WTC11 (cell line): ENCODE measurements around the gene SLC12A2. TPM values are rescaled to one million over a fixed set of nuclear protein-coding genes. Genes with fewer than 3 reads are reported as not detected.

Experiments
- ATAC-seq: fragments of 200-7000 bp; cut with Tn5 transposase; 2 replicates; pipeline ENCODE4 v1.10.0; 2021; ENCODE audit warnings: mild to moderate bottlenecking, moderate library complexity
- CTCF ChIA-PET: fragments of 300-600 bp; sonication (Branson Sonifier 250); formaldehyde crosslinking; loops from one replicate; lab custom pipeline; 2021; ENCODE audit warnings: antibody characterized with exemption; lab: Charles Lee
- POLR2A ChIA-PET: fragments of 350-600 bp; sonication (Branson Sonifier 250); formaldehyde crosslinking; loops from one replicate; lab custom pipeline; 2021; ENCODE audit warnings: antibody characterized with exemption; lab: Charles Lee
- DNase-seq: peaks from one replicate; pipeline ENCODE4 v3.0.0; 2021; ENCODE audit warnings: low spot score
- H3K27ac Mint-ChIP-seq: 2 replicates; pipeline ENCODE4 v1.8.0; 2021; ENCODE audit warnings: mixed read lengths
- H3K27me3 Mint-ChIP-seq: 2 replicates; pipeline ENCODE4 v1.8.0; 2021; ENCODE audit warnings: low read depth, mild to moderate bottlenecking, moderate library complexity, mixed read lengths
- H3K36me3 Mint-ChIP-seq: 2 replicates; pipeline ENCODE4 v1.8.0; 2021; ENCODE audit warnings: mixed read lengths
- H3K4me1 Mint-ChIP-seq: 2 replicates; pipeline ENCODE4 v1.8.0; 2022; ENCODE audit warnings: mixed read lengths
- H3K4me3 Mint-ChIP-seq: 2 replicates; pipeline ENCODE4 v1.8.0; 2021; ENCODE audit warnings: mild to moderate bottlenecking, moderate library complexity, mixed read lengths
- H3K9me3 Mint-ChIP-seq: 2 replicates; pipeline ENCODE4 v1.8.0; 2021; ENCODE audit warnings: mixed read lengths
- ELF4 ChIP-seq: sonication (generic); formaldehyde crosslinking; IDR thresholded peaks from 2 replicates; pipeline ENCODE4 v1.8.1; 2022; ENCODE audit warnings: low read depth, mild to moderate bottlenecking, moderate library complexity, missing genetic modification reagents
- ETV6 ChIP-seq: sonication (generic); formaldehyde crosslinking; IDR thresholded peaks from 2 replicates; pipeline ENCODE4 v1.8.1; 2022; ENCODE audit warnings: mild to moderate bottlenecking, missing genetic modification reagents
- GABPB1 ChIP-seq: sonication (generic); formaldehyde crosslinking; IDR thresholded peaks from 2 replicates; pipeline ENCODE4 v1.8.1; 2023; ENCODE audit warnings: mild to moderate bottlenecking, missing genetic modification reagents
- GTF2I ChIP-seq: fragments of 250-450 bp; sonication (Bioruptor Pico); conservative IDR thresholded peaks from 2 replicates; pipeline ENCODE4 v1.4.0; 2021; ENCODE audit warnings: mild to moderate bottlenecking
- HMGA2 ChIP-seq: fragments of 250-450 bp; sonication (Bioruptor Pico); IDR thresholded peaks from 2 replicates; pipeline ENCODE4 v1.4.0; 2021; ENCODE audit warnings: mild to moderate bottlenecking, moderate library complexity
- JAZF1 ChIP-seq: fragments of 250-450 bp; sonication (Bioruptor Pico); IDR thresholded peaks from 2 replicates; pipeline ENCODE4 v1.9.0; 2021; ENCODE audit warnings: moderate library complexity, mild to moderate bottlenecking, inconsistent platforms
- MXD4 ChIP-seq: fragments of 250-450 bp; sonication (Bioruptor Pico); IDR thresholded peaks from 2 replicates; pipeline ENCODE4 v1.8.0; 2021; ENCODE audit warnings: mild to moderate bottlenecking, moderate library complexity, borderline replicate concordance
- NFE2L1 ChIP-seq: sonication (generic); formaldehyde crosslinking; IDR thresholded peaks from 2 replicates; pipeline ENCODE4 v1.8.1; 2023; ENCODE audit warnings: missing genetic modification reagents
- NFYB ChIP-seq: sonication (generic); formaldehyde crosslinking; conservative IDR thresholded peaks from 2 replicates; pipeline ENCODE4 v1.8.0; 2022; ENCODE audit warnings: low read depth, missing genetic modification reagents
- RELA ChIP-seq: sonication (generic); formaldehyde crosslinking; IDR thresholded peaks from 2 replicates; pipeline ENCODE4 v1.8.1; 2022; ENCODE audit warnings: missing genetic modification reagents, mild to moderate bottlenecking, borderline replicate concordance
- total RNA-seq: library from RNA; stranded (reverse); gene quantifications from 3 replicates; pipeline ENCODE4 v1.2.3, GENCODE V29; 2021
- TF ChIP-seq, protein P1 (sequence below): sonication (generic); formaldehyde crosslinking; conservative IDR thresholded peaks from 2 replicates; pipeline ENCODE4 v1.8.1; 2022; ENCODE audit warnings: mild to moderate bottlenecking, missing genetic modification reagents
- TF ChIP-seq, protein P2 (sequence below): fragments of 250-450 bp; sonication (Bioruptor Pico); IDR thresholded peaks from 2 replicates; pipeline ENCODE4 v1.9.0; 2021; ENCODE audit warnings: mild to moderate bottlenecking
- TF ChIP-seq, protein P3 (sequence below): fragments of 200-600 bp; IDR thresholded peaks from 2 replicates; pipeline ENCODE4 v1.8.0; 2022; ENCODE audit warnings: antibody characterized with exemption
- TF ChIP-seq, protein P4 (sequence below): sonication (generic); formaldehyde crosslinking; IDR thresholded peaks from 2 replicates; pipeline ENCODE4 v1.8.1; 2023; ENCODE audit warnings: mild to moderate bottlenecking, missing genetic modification reagents
- TF ChIP-seq, protein P5 (sequence below): sonication (generic); formaldehyde crosslinking; IDR thresholded peaks from 2 replicates; pipeline ENCODE4 v1.8.1; 2022; ENCODE audit warnings: low read depth, mild to moderate bottlenecking, moderate library complexity, missing genetic modification reagents, borderline replicate concordance
- TF ChIP-seq, protein P6 (sequence below): sonication (generic); formaldehyde crosslinking; IDR thresholded peaks from 2 replicates; pipeline ENCODE4 v1.8.0; 2022; ENCODE audit warnings: mild to moderate bottlenecking, missing genetic modification reagents
- TF ChIP-seq, protein P7 (sequence below): sonication (generic); formaldehyde crosslinking; IDR thresholded peaks from 2 replicates; pipeline ENCODE4 v1.8.0; 2023; ENCODE audit warnings: mild to moderate bottlenecking, missing genetic modification reagents

SLC12A2 gene
- total RNA-seq, 1 experiment from 2014 or later = 8.4 TPM

DNA sequence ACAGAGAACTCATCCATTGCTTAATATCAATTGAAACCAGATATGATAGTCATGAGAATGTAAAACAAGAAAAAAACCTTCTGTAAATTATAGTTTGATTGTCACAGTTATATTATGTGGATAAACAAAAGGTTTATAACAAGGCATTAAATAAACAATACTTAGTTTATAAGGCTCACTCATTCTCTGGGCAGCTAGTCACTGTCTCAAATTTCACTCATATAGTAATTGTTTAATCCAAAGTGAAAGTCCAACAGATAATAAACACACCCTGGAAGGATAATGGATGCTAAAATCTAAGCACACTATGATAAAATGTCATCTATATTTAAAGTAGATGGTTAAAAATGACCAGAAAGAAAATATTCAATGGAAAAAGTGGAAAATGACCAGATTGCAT, 30.8 kb upstream of the SLC12A2 start:
- POLR2A ChIA-PET = no interaction called here
- peaks cover 14% of the 10 kb centered on the region for H3K36me3 Mint-ChIP-seq
- ATAC-seq (no peak), DNase-seq (no peak)
- H3K27ac Mint-ChIP-seq = no peak overlapping the region
- H3K4me1 Mint-ChIP-seq = no peaks in the 10 kb centered on the region
- H3K4me3 Mint-ChIP-seq = no peak overlapping the region
- peaks cover 3% of the 10 kb centered on the region; the same call in 1 of the 2 replicates for H3K27me3 Mint-ChIP-seq
- CTCF ChIA-PET = no interaction called here
- TF ChIP-seq, protein P1, sequence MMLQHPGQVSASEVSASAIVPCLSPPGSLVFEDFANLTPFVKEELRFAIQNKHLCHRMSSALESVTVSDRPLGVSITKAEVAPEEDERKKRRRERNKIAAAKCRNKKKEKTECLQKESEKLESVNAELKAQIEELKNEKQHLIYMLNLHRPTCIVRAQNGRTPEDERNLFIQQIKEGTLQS (CRISPR knock-in tag) = no peak
- TF ChIP-seq ETV6 (CRISPR knock-in tag) = no peak
- TF ChIP-seq ELF4 (CRISPR knock-in tag) = no peak
- TF ChIP-seq, protein P2, sequence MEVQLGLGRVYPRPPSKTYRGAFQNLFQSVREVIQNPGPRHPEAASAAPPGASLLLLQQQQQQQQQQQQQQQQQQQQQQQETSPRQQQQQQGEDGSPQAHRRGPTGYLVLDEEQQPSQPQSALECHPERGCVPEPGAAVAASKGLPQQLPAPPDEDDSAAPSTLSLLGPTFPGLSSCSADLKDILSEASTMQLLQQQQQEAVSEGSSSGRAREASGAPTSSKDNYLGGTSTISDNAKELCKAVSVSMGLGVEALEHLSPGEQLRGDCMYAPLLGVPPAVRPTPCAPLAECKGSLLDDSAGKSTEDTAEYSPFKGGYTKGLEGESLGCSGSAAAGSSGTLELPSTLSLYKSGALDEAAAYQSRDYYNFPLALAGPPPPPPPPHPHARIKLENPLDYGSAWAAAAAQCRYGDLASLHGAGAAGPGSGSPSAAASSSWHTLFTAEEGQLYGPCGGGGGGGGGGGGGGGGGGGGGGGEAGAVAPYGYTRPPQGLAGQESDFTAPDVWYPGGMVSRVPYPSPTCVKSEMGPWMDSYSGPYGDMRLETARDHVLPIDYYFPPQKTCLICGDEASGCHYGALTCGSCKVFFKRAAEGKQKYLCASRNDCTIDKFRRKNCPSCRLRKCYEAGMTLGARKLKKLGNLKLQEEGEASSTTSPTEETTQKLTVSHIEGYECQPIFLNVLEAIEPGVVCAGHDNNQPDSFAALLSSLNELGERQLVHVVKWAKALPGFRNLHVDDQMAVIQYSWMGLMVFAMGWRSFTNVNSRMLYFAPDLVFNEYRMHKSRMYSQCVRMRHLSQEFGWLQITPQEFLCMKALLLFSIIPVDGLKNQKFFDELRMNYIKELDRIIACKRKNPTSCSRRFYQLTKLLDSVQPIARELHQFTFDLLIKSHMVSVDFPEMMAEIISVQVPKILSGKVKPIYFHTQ (CRISPR knock-in tag) = no peak
- no peak for TF ChIP-seq NFYB (CRISPR knock-in tag)
- TF ChIP-seq, protein P3, sequence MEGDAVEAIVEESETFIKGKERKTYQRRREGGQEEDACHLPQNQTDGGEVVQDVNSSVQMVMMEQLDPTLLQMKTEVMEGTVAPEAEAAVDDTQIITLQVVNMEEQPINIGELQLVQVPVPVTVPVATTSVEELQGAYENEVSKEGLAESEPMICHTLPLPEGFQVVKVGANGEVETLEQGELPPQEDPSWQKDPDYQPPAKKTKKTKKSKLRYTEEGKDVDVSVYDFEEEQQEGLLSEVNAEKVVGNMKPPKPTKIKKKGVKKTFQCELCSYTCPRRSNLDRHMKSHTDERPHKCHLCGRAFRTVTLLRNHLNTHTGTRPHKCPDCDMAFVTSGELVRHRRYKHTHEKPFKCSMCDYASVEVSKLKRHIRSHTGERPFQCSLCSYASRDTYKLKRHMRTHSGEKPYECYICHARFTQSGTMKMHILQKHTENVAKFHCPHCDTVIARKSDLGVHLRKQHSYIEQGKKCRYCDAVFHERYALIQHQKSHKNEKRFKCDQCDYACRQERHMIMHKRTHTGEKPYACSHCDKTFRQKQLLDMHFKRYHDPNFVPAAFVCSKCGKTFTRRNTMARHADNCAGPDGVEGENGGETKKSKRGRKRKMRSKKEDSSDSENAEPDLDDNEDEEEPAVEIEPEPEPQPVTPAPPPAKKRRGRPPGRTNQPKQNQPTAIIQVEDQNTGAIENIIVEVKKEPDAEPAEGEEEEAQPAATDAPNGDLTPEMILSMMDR = no peak
- no peak for TF ChIP-seq NFE2L1 (CRISPR knock-in tag)
- peaks cover 36% of the 10 kb centered on the region for H3K9me3 Mint-ChIP-seq

DNA sequence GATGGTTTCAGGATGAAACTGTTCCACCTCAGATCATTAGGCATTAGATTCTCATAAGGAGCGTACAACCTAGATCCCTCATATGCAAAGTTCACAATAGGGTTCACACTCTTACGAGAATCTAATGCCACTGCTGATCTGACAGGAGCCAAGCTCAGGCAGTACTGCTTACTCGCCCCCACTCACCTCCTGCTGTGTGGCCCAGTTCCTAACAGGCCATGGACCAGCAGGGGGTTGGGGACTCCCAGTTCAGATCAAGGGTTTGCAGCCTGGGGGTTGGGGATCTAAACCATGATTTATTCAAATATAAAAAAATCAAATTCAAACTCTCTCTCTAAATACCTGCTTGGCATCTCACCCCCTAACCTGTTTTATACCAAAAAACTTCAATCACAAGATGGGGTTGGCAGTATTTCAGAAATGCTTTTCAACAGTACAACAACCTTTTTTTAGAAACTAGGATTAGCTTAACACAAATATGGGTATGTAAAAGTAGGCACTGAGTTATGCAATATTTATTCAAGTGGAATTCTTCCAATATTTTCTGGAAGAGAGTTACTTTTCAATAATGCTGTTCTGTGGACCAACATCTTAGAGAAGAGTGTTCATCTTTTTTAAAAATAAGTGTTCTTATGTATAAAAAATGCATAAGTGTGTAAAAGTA, 30.1 kb upstream of the SLC12A2 start:
- no peak overlapping the region for H3K27ac Mint-ChIP-seq
- TF ChIP-seq HMGA2 (CRISPR knock-in tag) (no peak), ELF4 (CRISPR knock-in tag) (no peak)
- TF ChIP-seq, protein P4, sequence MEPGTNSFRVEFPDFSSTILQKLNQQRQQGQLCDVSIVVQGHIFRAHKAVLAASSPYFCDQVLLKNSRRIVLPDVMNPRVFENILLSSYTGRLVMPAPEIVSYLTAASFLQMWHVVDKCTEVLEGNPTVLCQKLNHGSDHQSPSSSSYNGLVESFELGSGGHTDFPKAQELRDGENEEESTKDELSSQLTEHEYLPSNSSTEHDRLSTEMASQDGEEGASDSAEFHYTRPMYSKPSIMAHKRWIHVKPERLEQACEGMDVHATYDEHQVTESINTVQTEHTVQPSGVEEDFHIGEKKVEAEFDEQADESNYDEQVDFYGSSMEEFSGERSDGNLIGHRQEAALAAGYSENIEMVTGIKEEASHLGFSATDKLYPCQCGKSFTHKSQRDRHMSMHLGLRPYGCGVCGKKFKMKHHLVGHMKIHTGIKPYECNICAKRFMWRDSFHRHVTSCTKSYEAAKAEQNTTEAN = no peak
- TF ChIP-seq, protein P5, sequence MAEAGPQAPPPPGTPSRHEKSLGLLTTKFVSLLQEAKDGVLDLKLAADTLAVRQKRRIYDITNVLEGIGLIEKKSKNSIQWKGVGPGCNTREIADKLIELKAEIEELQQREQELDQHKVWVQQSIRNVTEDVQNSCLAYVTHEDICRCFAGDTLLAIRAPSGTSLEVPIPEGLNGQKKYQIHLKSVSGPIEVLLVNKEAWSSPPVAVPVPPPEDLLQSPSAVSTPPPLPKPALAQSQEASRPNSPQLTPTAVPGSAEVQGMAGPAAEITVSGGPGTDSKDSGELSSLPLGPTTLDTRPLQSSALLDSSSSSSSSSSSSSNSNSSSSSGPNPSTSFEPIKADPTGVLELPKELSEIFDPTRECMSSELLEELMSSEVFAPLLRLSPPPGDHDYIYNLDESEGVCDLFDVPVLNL (CRISPR knock-in tag) = no peak
- ChIA-PET POLR2A (no interaction called here), CTCF (no interaction called here)
- H3K4me3 Mint-ChIP-seq = no peak overlapping the region
- no peaks in the 10 kb centered on the region for H3K27me3 Mint-ChIP-seq
- peaks cover 14% of the 10 kb centered on the region for H3K36me3 Mint-ChIP-seq
- ATAC-seq (no peak), DNase-seq (no peak)
- H3K4me1 Mint-ChIP-seq = no peaks in the 10 kb centered on the region
- H3K9me3 Mint-ChIP-seq = peaks cover 32% of the 10 kb centered on the region

DNA sequence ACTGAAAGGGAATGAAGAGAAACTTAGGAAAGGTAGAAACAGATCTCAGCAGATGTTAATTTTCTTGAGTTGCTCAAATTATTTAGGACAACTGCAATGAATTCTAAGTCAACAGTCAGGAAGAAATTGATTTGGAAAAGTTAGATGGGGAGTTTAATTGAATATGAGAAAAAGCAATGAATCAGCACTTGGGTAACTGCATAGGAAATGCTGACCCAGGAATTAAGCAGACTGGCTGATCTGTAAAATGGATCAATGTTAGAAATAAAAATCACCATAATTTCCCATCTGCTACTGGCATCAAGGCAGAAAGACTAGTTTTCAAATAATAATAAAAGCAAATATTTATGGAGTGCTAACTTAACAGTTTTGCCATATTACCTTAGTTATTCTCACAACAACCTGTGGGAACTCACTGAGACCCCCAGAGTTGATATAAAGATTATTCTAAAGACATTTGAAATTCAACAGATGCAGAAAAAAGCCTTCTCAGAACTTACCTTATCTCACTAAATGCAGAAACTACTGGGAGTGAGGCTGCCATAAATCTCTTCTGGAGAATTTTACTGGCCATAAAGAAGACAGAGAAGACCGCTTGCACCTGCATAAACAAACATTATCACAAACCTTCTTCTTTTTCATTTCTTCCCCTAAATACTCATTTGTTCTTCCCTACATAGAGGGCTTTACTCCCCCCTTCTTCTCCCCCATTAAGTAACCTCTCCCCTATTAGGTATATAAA, 22.8 kb upstream of the SLC12A2 start:
- Mint-ChIP-seq H3K4me3 (no peak overlapping the region), H3K9me3 (no peaks in the 10 kb centered on the region), H3K36me3 (no peaks in the 10 kb centered on the region), H3K27ac (no peak overlapping the region), H3K27me3 (no peaks in the 10 kb centered on the region), H3K4me1 (no peaks in the 10 kb centered on the region)
- ChIA-PET POLR2A (no interaction called here), CTCF (no interaction called here)
- DNase-seq (no peak), ATAC-seq (no peak)
- TF ChIP-seq, protein P6, sequence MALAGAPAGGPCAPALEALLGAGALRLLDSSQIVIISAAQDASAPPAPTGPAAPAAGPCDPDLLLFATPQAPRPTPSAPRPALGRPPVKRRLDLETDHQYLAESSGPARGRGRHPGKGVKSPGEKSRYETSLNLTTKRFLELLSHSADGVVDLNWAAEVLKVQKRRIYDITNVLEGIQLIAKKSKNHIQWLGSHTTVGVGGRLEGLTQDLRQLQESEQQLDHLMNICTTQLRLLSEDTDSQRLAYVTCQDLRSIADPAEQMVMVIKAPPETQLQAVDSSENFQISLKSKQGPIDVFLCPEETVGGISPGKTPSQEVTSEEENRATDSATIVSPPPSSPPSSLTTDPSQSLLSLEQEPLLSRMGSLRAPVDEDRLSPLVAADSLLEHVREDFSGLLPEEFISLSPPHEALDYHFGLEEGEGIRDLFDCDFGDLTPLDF (CRISPR knock-in tag) = no peak
- TF ChIP-seq JAZF1 (CRISPR knock-in tag) (no peak), GABPB1 (CRISPR knock-in tag) (no peak), RELA (CRISPR knock-in tag) (no peak), GTF2I (CRISPR knock-in tag) (no peak), MXD4 (CRISPR knock-in tag) (no peak)
- TF ChIP-seq, protein P7, sequence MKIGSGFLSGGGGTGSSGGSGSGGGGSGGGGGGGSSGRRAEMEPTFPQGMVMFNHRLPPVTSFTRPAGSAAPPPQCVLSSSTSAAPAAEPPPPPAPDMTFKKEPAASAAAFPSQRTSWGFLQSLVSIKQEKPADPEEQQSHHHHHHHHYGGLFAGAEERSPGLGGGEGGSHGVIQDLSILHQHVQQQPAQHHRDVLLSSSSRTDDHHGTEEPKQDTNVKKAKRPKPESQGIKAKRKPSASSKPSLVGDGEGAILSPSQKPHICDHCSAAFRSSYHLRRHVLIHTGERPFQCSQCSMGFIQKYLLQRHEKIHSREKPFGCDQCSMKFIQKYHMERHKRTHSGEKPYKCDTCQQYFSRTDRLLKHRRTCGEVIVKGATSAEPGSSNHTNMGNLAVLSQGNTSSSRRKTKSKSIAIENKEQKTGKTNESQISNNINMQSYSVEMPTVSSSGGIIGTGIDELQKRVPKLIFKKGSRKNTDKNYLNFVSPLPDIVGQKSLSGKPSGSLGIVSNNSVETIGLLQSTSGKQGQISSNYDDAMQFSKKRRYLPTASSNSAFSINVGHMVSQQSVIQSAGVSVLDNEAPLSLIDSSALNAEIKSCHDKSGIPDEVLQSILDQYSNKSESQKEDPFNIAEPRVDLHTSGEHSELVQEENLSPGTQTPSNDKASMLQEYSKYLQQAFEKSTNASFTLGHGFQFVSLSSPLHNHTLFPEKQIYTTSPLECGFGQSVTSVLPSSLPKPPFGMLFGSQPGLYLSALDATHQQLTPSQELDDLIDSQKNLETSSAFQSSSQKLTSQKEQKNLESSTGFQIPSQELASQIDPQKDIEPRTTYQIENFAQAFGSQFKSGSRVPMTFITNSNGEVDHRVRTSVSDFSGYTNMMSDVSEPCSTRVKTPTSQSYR (CRISPR knock-in tag) = no peak
